ENCODE data around the gene DOCK4.

Gene DOCK4

DNA sequence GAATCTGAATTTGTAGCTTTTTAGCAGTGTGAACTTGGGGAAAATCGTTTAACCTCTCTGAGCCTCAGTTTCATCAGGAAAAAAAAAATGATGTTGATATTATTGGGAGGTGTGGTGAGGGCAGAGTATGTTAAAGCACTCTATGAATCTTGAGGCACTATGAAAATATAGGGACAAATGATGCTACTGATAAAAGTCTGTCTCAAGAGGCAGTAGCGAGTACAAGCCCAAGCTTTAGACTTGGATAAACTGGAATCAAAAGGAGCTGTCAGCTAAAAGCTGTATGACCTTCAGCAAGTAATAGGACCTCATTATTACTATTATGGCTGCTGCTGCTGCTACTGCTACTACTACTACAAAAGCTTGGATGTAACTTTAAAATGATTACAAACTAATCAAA lies 8.7 kb upstream of the DOCK4 start:
- no peak for DNase-seq (ENCODE audit: low spot score)
- TF ChIP-seq, protein P1, sequence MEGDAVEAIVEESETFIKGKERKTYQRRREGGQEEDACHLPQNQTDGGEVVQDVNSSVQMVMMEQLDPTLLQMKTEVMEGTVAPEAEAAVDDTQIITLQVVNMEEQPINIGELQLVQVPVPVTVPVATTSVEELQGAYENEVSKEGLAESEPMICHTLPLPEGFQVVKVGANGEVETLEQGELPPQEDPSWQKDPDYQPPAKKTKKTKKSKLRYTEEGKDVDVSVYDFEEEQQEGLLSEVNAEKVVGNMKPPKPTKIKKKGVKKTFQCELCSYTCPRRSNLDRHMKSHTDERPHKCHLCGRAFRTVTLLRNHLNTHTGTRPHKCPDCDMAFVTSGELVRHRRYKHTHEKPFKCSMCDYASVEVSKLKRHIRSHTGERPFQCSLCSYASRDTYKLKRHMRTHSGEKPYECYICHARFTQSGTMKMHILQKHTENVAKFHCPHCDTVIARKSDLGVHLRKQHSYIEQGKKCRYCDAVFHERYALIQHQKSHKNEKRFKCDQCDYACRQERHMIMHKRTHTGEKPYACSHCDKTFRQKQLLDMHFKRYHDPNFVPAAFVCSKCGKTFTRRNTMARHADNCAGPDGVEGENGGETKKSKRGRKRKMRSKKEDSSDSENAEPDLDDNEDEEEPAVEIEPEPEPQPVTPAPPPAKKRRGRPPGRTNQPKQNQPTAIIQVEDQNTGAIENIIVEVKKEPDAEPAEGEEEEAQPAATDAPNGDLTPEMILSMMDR (IDR thresholded peaks at IDR 0.05; ENCODE audit: extremely low read depth, missing control alignments): no peak

DNA sequence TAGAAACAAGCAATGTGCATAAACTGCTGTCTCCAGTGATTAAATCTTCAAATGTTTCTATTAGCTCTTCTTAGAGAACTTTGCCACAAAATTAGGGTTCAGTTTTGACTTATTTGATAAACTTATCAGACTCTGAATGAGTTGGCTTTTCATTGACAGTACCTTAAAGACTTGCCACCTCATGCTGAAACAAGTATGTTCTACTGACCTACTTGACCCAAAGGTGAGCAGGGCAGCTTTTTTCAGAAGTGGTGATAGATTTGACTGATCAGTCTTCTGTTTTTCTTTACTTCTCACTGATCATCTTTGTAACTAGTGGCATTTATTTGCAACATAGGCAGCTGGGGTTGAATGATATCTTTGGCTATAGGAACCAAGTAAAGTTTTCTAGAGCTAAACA lies 8.1 kb upstream of the DOCK4 start:
- TF ChIP-seq, protein P1 (IDR thresholded peaks at IDR 0.05; ENCODE audit: extremely low read depth, missing control alignments): no peak
- no peak for DNase-seq (ENCODE audit: low spot score)

DNA sequence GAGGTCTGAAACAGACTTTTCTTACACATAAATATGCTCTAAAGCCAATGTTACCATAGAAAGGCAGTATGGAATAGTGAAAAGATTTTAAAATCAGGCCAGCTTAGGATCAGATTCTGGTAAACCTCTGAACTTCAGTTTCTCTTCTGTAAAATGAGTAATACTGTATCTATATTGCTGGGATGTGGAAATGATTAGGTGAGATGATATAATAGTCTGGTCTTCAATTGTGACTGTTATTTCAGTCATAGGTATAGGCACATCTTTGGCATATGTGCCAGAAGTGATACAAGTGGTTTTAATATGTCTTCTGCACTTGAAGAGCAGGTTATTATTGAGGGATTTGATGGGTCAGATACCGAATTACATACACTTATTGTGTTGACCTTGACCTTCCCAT lies 7.5 kb upstream of the DOCK4 start:
- no peak for DNase-seq (ENCODE audit: low spot score)
- TF ChIP-seq, protein P1 (IDR thresholded peaks at IDR 0.05; ENCODE audit: extremely low read depth, missing control alignments): no peak

DNA sequence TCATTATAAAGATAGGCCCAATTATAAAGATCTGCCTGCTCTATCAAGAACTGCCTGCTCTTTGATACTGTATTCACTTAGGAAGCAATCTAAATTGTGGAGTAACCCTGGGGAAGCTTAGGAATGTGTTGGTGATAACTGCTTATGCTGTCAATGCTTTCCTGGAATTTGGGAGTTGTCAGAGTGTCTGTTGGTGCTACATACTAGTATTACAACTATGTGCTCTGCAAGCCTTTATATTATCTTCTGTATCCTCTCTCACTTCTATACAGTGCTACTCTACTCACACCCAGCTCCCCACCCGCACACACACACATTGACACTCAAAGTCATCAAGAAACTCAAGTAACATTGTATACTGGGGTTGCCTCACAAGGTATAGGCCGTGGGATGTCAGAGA lies 6.4 kb upstream of the DOCK4 start:
- TF ChIP-seq, protein P1 (IDR thresholded peaks at IDR 0.05; ENCODE audit: extremely low read depth, missing control alignments): no peak

DNA sequence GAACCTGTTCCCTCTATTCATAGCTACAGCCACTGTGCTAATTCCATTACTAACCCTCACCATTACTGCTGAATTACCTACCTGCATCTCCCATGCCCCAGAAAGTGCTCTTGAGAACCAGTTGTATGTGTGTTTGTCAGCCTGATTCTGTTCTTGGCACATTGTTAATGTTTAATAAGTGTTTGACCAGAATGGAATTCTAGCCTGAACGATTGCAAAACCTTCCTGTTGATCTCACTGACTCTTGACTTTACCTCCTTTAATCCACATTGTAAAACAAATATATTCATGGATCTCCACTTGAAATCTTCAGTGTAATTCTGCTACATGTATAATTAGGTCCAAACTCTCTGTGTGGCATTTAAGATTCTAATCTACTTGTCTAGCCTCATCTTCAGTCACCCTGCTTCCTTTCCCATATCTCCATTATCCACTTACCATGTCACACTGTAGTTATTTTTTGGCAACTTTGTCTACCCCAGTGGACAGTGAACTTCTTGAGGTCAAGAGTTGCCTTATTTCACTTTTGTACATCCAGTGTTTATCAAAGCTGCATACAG lies 5.2 kb upstream of the DOCK4 start:
- TF ChIP-seq, protein P1 (IDR thresholded peaks at IDR 0.05; ENCODE audit: extremely low read depth, missing control alignments): no peak
- DNase-seq (ENCODE audit: low spot score): no peak

More for the DNA sequence above, 6.4 kb upstream of the DOCK4 start:
- no peak for DNase-seq (ENCODE audit: low spot score)

DNA sequence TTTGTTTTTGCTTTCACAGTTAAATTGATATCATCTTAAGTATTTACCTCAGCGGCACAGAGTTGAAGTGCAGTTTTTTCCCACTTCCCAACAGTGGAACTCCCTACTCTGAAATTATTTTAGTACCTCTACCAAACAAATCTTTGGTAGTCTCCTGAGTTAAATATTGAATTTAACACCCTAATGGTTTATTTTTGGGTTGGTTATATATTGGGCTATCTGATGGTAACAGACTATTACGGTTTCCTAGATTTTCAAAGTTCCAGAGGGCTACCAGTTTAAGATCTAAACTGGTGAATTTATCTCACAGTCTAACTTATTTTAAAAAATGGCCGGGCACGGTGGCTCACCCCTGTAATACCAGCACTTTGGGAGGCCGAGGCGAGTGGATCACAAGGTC lies 1.6 kb upstream of the DOCK4 start:
- no peak for DNase-seq (ENCODE audit: low spot score)
- TF ChIP-seq, protein P1 (IDR thresholded peaks at IDR 0.05; ENCODE audit: extremely low read depth, missing control alignments): no peak

DNA sequence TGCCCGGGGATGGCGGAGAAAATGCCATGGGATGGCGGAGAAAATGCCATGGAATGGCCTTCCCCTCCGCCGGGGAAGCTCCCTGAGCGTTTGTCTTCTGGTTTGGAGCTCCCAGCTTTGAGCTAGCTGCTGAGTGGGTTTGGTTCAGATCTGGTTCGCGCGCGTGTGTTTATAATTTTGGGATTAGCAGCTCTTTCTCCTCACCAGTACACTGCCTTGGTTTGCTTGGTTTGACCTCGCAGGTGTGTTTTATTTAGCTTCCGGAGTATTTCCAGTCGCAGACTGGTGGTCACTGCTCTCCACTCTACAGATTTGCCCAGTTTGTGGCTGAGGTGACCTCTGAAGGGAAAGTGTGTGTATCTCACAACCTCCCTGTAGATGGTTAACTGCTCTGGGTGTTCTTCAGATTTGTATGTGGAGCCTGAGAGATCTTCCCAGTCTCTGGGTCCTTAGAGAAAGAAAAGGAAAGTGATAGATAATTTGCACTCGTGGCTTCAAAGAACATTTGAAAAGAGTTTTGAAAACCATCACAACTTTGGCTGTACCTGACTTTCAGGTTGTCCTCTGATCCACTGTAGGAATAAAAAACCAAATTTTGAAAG lies 893 bp upstream of the DOCK4 start:
- TF ChIP-seq, protein P1 (IDR thresholded peaks at IDR 0.05; ENCODE audit: extremely low read depth, missing control alignments): no peak
- DNase-seq (ENCODE audit: low spot score): peak; percentile 19
